ENCODE data around the gene SPATA9. TPM values are rescaled to one million over a fixed set of nuclear protein-coding genes. Genes with fewer than 3 reads are reported as not detected.
"Not testable (repeated sequence)": the region's sequence is repeated elsewhere in the genome, so short reads cannot be mapped to it uniquely, and the experiment has no call there.

The SPATA9 gene
- total RNA-seq, 1 donor from 2014 or later = 1.0 TPM

- Histone ChIP-seq H3K4me1 (ENCODE audit: control insufficient read depth in 3 of 3, insufficient read depth in 3 of 3, low read length in 3 of 3) (peaks cover 0 to 12% (median 4%) of the 10 kb centered on the region in 3 donors), H3K27ac (ENCODE audit: low read depth, low read length) (peak overlapping the region; percentile 93), H3K9ac (ENCODE audit: low read depth in 1 of 3, low read length in 3 of 3) (peak overlapping the region; percentile 79 to 89 (median 87)), H3K27me3 (ENCODE audit: control insufficient read depth in 3 of 3, insufficient read depth in 3 of 3, low read length in 3 of 3) (no peaks in the 10 kb centered on the region), H3K9me3 (ENCODE audit: control insufficient read depth in 3 of 3, low read length in 3 of 3) (no peaks in the 10 kb centered on the region), H3K4me3 (ENCODE audit: low read length in 3 of 3) (peak overlapping the region in 1 of 3 donors; percentile 8), H3K36me3 (ENCODE audit: control insufficient read depth in 3 of 3, insufficient read depth in 3 of 3, low read length in 3 of 3) (peaks cover 0 to 7% (median 6%) of the 10 kb centered on the region in 3 donors)
Observed at GRCh38 chr5:95647886-95648860, 34.6 kb downstream of the SPATA9 start.

- Histone ChIP-seq H3K36me3 (ENCODE audit: control insufficient read depth in 3 of 3, insufficient read depth in 3 of 3, low read length in 3 of 3) (no peaks in the 10 kb centered on the region), H3K9me3 (ENCODE audit: control insufficient read depth in 3 of 3, low read length in 3 of 3) (no peaks in the 10 kb centered on the region), H3K27me3 (ENCODE audit: control insufficient read depth in 3 of 3, insufficient read depth in 3 of 3, low read length in 3 of 3) (no peaks in the 10 kb centered on the region), H3K27ac (ENCODE audit: low read depth, low read length) (peak within 1 kb of the TSS; percentile 93), H3K4me1 (ENCODE audit: control insufficient read depth in 3 of 3, insufficient read depth in 3 of 3, low read length in 3 of 3) (peaks cover 0 to 13% (median 4%) of the 10 kb centered on the region in 3 donors), H3K4me3 (ENCODE audit: low read length in 3 of 3) (peak within 1 kb of the TSS; percentile 67 to 85 (median 76)), H3K9ac (ENCODE audit: low read depth in 1 of 3, low read length in 3 of 3) (peak within 1 kb of the TSS; percentile 79 to 89 (median 87))
Observed at GRCh38 chr5:95646569-95647431, 36.0 kb downstream of the SPATA9 start, which contains the start of gene RFESD. Gene RFESD (plus strand): TSS chr5:95646777. CDS start chr5:95652272, 5,495 bp downstream.

GRCh38 chr5:95646226-95646568 is 36.6 kb downstream of the SPATA9 start:
- H3K9ac ChIP-seq (ENCODE audit: low read depth in 1 of 3, low read length in 3 of 3); H3K36me3 ChIP-seq (ENCODE audit: control insufficient read depth in 3 of 3, insufficient read depth in 3 of 3, low read length in 3 of 3); H3K27me3 ChIP-seq (ENCODE audit: control insufficient read depth in 3 of 3, insufficient read depth in 3 of 3, low read length in 3 of 3); H3K9me3 ChIP-seq (ENCODE audit: control insufficient read depth in 3 of 3, low read length in 3 of 3): not testable (repeated sequence)
- Histone ChIP-seq H3K4me3 (ENCODE audit: low read length in 3 of 3) (peak overlapping the region; percentile 23 to 49 (median 30)), H3K27ac (ENCODE audit: low read depth, low read length) (peak overlapping the region; percentile 93), H3K4me1 (ENCODE audit: control insufficient read depth in 3 of 3, insufficient read depth in 3 of 3, low read length in 3 of 3) (peaks cover 4 to 15% (median 4%) of the 10 kb centered on the region in 3 donors)

- H3K27me3 ChIP-seq (ENCODE audit: control insufficient read depth in 3 of 3, insufficient read depth in 3 of 3, low read length in 3 of 3) = no peaks in the 10 kb centered on the region
- no peak overlapping the region for H3K4me3 ChIP-seq (ENCODE audit: low read length in 3 of 3)
- peak overlapping the region in 1 of 3 donors; percentile 10 for H3K9ac ChIP-seq (ENCODE audit: low read depth in 1 of 3, low read length in 3 of 3)
- peaks cover 4 to 8% (median 4%) of the 10 kb centered on the region in 3 donors for H3K4me1 ChIP-seq (ENCODE audit: control insufficient read depth in 3 of 3, insufficient read depth in 3 of 3, low read length in 3 of 3)
- no peaks in the 10 kb centered on the region for H3K9me3 ChIP-seq (ENCODE audit: control insufficient read depth in 3 of 3, low read length in 3 of 3)
- no peak overlapping the region for H3K27ac ChIP-seq (ENCODE audit: low read depth, low read length)
- no peaks in the 10 kb centered on the region for H3K36me3 ChIP-seq (ENCODE audit: control insufficient read depth in 3 of 3, insufficient read depth in 3 of 3, low read length in 3 of 3)
Observed at GRCh38 chr5:95644351-95645042, 38.3 kb downstream of the SPATA9 start.

GRCh38 chr5:95643152-95643551 is 39.6 kb downstream of the SPATA9 start:
- H3K9me3 ChIP-seq (ENCODE audit: control insufficient read depth in 3 of 3, low read length in 3 of 3) = no peaks in the 10 kb centered on the region
- H3K4me1 ChIP-seq (ENCODE audit: control insufficient read depth in 3 of 3, insufficient read depth in 3 of 3, low read length in 3 of 3) = peaks cover 4 to 8% (median 4%) of the 10 kb centered on the region in 3 donors
- no peak overlapping the region for H3K27ac ChIP-seq (ENCODE audit: low read depth, low read length)
- no peaks in the 10 kb centered on the region for H3K36me3 ChIP-seq (ENCODE audit: control insufficient read depth in 3 of 3, insufficient read depth in 3 of 3, low read length in 3 of 3)
- H3K9ac ChIP-seq (ENCODE audit: low read depth in 1 of 3, low read length in 3 of 3) = no peak overlapping the region
- no peak overlapping the region for H3K4me3 ChIP-seq (ENCODE audit: low read length in 3 of 3)
- H3K27me3 ChIP-seq (ENCODE audit: control insufficient read depth in 3 of 3, insufficient read depth in 3 of 3, low read length in 3 of 3) = no peaks in the 10 kb centered on the region

GRCh38 chr5:95641741-95642220 is 41.0 kb downstream of the SPATA9 start:
- Histone ChIP-seq H3K9me3 (ENCODE audit: control insufficient read depth in 3 of 3, low read length in 3 of 3) (no peaks in the 10 kb centered on the region), H3K9ac (ENCODE audit: low read depth in 1 of 3, low read length in 3 of 3) (no peak overlapping the region), H3K36me3 (ENCODE audit: control insufficient read depth in 3 of 3, insufficient read depth in 3 of 3, low read length in 3 of 3) (no peaks in the 10 kb centered on the region), H3K27ac (ENCODE audit: low read depth, low read length) (no peak overlapping the region), H3K4me1 (ENCODE audit: control insufficient read depth in 3 of 3, insufficient read depth in 3 of 3, low read length in 3 of 3) (peaks cover 0 to 4% (median 4%) of the 10 kb centered on the region in 3 donors), H3K4me3 (ENCODE audit: low read length in 3 of 3) (no peak overlapping the region), H3K27me3 (ENCODE audit: control insufficient read depth in 3 of 3, insufficient read depth in 3 of 3, low read length in 3 of 3) (no peaks in the 10 kb centered on the region)

- Histone ChIP-seq H3K4me1 (ENCODE audit: control insufficient read depth in 3 of 3, insufficient read depth in 3 of 3, low read length in 3 of 3) (peaks cover 0 to 4% (median 4%) of the 10 kb centered on the region in 3 donors), H3K36me3 (ENCODE audit: control insufficient read depth in 3 of 3, insufficient read depth in 3 of 3, low read length in 3 of 3) (no peaks in the 10 kb centered on the region), H3K9ac (ENCODE audit: low read depth in 1 of 3, low read length in 3 of 3) (no peak overlapping the region), H3K27me3 (ENCODE audit: control insufficient read depth in 3 of 3, insufficient read depth in 3 of 3, low read length in 3 of 3) (no peaks in the 10 kb centered on the region), H3K9me3 (ENCODE audit: control insufficient read depth in 3 of 3, low read length in 3 of 3) (no peaks in the 10 kb centered on the region), H3K27ac (ENCODE audit: low read depth, low read length) (no peak overlapping the region), H3K4me3 (ENCODE audit: low read length in 3 of 3) (no peak overlapping the region)
Observed at GRCh38 chr5:95638632-95639031, 44.2 kb downstream of the SPATA9 start.

GRCh38 chr5:95634081-95634480 is 48.7 kb downstream of the SPATA9 start:
- Histone ChIP-seq H3K9me3 (ENCODE audit: control insufficient read depth in 3 of 3, low read length in 3 of 3) (no peaks in the 10 kb centered on the region), H3K27ac (ENCODE audit: low read depth, low read length) (no peak overlapping the region), H3K36me3 (ENCODE audit: control insufficient read depth in 3 of 3, insufficient read depth in 3 of 3, low read length in 3 of 3) (no peaks in the 10 kb centered on the region), H3K4me1 (ENCODE audit: control insufficient read depth in 3 of 3, insufficient read depth in 3 of 3, low read length in 3 of 3) (no peaks in the 10 kb centered on the region), H3K9ac (ENCODE audit: low read depth in 1 of 3, low read length in 3 of 3) (no peak overlapping the region), H3K4me3 (ENCODE audit: low read length in 3 of 3) (no peak overlapping the region), H3K27me3 (ENCODE audit: control insufficient read depth in 3 of 3, insufficient read depth in 3 of 3, low read length in 3 of 3) (no peaks in the 10 kb centered on the region)

- H3K4me1 ChIP-seq (ENCODE audit: control insufficient read depth in 3 of 3, insufficient read depth in 3 of 3, low read length in 3 of 3) = no peaks in the 10 kb centered on the region
- H3K27ac ChIP-seq (ENCODE audit: low read depth, low read length) = no peak overlapping the region
- H3K27me3 ChIP-seq (ENCODE audit: control insufficient read depth in 3 of 3, insufficient read depth in 3 of 3, low read length in 3 of 3) = no peaks in the 10 kb centered on the region
- H3K4me3 ChIP-seq (ENCODE audit: low read length in 3 of 3) = no peak overlapping the region
- no peaks in the 10 kb centered on the region for H3K36me3 ChIP-seq (ENCODE audit: control insufficient read depth in 3 of 3, insufficient read depth in 3 of 3, low read length in 3 of 3)
- H3K9me3 ChIP-seq (ENCODE audit: control insufficient read depth in 3 of 3, low read length in 3 of 3) = no peaks in the 10 kb centered on the region
- H3K9ac ChIP-seq (ENCODE audit: low read depth in 1 of 3, low read length in 3 of 3) = no peak overlapping the region
Observed at GRCh38 chr5:95633671-95634070, 49.1 kb downstream of the SPATA9 start.
